Measurements from ENCODE around the gene ZFP91.

The ZFP91 gene

DNA sequence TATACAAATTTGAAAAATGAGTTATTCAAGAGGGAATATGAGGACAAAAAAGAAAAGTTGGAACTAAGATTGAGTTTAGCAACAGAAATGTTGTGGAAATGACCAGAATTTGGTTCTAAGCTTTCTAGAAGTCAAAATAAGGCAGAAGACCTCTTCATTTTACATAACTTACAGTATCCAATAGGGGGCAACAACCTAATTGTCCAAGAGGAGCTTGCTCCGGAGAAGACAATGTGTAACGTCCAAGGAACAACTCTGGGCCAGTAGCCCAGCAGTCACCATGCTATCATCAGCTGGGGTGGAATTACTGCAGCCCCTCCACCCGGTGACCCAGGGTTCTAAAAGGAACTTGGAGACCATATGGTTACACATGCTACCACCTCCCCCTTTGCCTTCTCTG, 57.7 kb downstream of the ZFP91 start:
- DNase-seq, result no peak

DNA sequence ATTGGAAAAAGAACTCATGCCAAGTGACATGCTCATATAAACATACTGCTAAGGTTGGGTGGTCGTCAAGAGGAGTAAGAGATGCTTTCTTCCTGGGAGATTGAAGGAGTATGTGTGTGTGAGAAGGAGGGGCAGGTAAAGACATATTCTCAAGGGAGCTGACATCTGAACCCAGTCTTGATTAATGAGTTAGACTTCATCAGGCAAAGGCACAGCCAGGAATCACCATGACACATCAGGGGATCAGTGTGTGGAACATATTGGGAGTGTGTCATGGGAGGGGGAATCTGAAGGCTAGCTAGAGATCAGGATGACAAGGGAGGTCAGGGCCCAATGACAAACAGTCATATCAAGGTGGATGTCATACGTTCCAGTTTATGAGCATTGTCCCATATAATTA, 58.5 kb downstream of the ZFP91 start:
- no peak for DNase-seq

DNA sequence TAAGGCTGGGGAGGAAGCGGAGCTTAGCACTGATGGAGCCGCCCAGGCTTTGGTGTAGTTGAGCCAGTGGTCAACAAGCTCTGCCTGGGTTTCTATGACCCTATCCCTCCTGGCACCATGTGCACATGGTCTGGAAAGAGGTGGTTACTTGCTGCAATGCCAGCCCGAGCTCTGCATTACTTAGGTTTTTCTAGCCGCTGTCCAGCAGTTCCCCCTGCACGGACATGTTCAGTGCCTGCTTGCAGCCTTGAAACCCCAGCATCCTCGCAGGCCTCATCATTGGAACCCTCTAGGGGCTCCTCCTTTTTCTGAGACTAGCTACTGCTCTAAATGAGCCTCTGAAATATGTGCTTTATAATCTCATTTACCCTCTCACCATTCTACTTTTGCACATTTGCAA, 60.2 kb downstream of the ZFP91 start:
- no peak for DNase-seq

DNA sequence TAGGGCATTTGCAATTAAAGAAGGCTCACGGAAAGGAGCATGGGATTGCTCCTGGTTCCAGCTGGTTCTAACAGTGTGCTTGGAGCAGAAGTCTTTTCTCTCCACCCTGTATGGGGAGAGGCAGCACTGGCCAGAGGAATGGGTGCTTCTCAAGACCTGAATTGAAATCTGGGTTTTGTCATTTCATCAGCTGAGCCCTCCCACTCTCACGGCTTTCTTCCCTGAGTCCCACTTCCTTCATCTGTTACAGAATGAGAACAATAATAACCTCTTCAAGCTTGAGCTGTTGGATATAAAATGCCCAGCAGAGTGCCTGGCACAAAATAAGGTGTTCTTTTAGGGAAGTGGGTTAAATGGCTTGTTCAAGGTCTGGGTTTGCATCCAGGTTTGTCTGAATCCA, 60.8 kb downstream of the ZFP91 start:
- no peak for DNase-seq

DNA sequence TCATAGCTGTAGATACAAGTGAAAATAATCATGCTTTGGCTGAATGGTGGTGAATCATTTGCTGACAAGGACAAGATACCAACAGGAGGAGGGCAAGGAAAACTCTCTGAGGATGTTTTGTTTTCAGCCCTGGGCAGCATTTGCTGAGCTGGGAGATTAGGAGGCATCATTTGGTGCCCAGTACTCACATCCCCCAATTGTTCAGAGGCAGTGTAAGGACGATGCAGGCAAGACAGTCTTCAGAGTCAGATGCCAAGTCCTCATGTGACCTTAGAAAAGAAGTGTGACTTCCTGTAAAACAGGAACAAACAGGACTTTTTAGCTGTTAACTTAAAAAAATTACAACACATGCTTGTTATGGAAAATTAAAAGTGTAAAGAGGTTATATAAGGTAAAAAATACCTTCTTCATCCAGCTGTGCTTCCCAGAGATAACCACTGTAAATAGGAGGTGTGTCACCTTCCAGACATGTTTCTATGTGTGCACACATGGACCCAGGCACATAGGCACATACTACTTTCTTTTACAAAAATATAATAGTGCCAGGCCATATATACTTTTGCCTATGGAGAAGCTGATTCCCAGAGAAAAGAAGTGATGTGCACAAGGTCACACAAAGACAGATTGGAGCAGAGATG, 61.6 kb downstream of the ZFP91 start:
- no peak for DNase-seq

DNA sequence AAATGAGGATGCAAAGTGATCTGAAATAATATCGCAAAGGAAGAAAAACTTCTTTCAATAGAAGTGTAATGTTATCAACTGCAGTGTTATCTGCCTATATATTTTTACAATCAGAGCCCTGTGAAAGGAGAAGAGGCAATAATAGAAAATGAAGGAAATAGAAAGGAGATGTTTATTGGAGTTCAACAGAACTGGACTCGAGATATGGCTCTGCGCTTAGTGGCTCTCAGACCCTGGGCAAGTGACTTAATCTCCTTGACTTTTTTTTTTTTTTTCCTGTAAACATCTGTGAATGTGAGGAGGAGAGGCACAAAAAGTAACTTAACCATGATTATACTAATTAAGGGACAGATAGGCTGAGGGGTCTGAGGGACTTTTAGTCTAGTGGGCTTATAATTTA, 62.5 kb downstream of the ZFP91 start:
- DNase-seq, result no peak

DNA sequence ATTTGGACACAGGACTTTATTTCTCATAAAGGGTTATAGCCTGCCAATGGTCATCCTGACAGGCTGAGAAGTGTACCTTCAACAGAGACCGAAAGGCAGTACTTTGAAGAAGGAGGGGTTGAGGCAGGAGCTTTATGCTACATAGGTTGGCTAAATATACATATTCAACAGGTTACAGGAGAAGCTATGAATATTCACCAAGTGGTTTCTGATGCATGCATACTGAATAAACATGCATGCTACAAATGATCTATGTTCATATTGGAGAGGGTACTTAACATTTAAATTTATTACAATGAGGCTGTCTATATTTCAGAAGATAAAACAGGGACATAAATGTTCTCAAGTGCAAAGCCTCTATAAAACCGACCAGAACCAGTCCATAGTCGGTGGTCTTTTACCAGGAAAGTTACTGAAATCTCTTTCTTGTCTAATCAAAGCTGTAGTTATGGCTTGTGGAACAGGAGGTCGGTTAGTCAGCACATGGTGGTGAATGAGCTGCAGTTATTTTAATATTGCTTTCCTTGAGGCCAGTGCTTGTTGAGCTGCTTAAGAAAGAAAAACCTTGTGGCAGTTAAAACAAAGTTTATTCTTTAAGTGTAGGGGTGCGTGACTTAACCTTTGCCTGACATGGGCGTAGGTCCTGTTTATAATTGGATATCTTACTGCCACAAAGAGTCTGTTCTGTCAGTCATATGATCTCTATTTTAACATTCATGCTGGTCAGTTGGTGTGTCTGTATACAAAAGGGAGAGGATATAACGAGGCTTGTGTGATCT, 63.1 kb downstream of the ZFP91 start:
- no peak for DNase-seq

DNA sequence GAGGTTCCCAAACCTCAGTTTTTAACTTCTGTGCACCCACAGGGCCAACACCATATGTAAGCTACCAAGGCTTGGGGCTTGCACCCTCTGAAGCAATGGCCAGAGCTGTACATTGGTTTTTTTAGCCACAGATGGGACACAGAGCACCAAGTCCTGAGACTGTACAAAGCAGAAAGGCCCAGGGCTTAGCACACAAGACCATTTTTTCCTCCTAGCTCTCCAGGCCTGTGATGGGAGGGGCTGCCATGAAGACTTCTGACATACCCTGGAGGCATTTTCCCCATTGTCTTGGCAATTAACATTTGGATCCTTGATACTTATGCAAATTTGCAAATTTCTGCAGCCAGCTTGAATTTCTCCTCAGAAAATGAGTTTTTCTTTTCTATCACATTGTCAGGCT, 67.0 kb downstream of the ZFP91 start:
- DNase-seq, result no peak

DNA sequence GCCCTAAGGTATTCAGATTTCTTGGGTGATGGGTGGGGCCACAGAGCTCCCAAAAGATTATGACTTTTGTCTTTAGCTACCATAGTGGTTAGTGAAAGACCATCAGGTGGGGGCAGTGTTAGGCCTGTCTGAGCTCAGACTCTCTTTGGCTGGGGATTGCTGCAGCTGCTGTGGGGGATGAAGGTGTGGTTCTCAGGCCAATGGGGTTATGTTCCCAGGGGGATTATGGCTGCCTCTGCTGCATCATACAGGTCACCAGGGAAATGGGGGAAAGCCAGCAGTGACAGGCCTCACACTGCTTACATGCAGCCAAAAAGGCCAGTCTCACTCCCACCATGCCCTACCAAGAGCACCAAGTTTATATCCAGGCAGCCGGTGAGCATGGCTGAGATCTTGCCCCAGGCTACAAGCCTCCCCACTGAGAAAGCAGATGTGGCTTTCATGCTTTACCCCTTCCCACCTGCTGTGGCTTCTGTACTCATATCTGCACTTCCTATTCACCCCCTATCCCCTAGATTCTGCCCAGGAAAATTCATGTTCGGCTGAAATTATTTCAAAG, 68.4 kb downstream of the ZFP91 start:
- no peak for DNase-seq

DNA sequence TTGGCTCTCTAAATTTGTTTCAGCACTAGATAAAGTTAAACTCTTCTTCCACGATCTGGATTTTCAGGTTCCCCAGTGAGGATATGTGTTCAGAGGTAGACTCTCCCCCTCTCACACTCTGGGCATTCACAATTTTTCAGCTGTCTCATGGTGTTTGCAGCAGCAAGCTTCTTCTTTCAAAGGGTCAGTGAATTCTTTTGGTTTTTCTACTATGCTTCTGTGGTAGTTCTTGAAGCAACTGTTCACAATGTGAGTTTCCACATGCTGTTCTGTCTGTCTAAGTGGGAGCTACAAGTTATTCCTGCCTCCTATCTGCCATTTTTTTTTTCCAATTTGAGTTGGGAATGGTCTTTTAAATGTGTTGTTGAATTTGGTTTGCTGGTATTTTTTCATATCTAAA, 69.0 kb downstream of the ZFP91 start:
- DNase-seq, result no peak

DNA sequence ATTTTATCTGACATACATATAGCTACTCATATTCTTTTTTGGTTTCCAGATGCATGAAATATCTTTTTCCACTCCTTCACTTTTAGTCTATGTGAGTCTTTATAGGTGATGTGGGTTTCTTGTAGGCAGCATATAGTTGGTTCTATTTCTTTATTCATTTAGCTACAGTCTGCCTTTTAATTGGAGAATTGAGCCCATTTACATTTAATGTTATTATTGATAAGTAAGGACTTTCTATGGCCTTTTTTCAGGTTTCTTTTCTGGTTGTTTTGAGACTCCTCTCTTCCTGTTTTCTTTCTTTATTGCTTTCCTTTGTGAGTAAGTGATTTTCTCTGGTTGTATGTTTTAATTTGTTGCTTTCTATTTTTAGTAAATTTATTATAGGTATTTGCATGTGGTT, 70.8 kb downstream of the ZFP91 start:
- DNase-seq, result no peak

DNA sequence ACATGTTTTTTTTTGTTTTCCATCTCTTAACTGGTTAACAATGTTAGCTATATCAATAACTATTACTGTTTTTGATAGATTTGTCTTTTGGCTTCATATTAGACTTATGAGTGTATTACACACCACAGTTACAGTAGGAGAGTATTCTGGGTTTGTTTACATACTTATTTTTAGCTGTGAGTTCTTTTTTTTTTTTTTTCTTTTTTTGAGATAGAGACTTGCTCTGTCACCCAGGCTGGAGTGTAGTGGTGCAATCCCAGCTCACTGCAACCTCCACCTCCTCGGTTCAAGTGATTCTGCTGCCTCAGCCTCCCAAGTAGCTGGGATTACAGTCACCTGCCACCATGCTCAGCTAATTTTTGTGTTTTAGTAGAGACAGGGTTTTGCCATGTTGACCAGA, 71.6 kb downstream of the ZFP91 start:
- no peak for DNase-seq

DNA sequence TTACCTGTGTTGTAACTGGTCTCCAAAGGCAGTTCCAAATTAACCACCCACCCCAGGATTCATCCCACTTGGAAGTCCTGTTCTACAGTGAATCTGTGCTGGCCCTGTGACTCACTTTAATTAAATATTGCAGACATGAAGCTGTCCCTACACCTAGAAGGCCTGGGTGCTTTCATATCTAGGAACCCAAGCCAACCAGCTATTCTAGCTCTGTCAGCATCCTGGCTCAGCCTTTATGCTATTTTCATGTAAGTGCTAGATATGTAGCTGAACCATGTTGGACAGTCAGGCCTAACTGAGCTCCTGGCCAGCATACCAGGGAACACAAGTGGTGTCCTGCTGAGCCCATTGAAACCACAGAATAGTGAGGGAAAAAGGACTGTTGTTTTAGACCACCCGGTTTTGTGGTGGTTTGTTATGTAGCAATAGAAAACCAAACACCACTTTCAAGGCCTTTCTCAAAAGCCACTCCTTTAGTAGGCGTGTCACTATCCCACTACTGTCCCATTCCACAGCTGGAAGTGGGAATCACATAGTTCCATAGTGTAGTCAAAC, 73.9 kb downstream of the ZFP91 start:
- no peak for DNase-seq

DNA sequence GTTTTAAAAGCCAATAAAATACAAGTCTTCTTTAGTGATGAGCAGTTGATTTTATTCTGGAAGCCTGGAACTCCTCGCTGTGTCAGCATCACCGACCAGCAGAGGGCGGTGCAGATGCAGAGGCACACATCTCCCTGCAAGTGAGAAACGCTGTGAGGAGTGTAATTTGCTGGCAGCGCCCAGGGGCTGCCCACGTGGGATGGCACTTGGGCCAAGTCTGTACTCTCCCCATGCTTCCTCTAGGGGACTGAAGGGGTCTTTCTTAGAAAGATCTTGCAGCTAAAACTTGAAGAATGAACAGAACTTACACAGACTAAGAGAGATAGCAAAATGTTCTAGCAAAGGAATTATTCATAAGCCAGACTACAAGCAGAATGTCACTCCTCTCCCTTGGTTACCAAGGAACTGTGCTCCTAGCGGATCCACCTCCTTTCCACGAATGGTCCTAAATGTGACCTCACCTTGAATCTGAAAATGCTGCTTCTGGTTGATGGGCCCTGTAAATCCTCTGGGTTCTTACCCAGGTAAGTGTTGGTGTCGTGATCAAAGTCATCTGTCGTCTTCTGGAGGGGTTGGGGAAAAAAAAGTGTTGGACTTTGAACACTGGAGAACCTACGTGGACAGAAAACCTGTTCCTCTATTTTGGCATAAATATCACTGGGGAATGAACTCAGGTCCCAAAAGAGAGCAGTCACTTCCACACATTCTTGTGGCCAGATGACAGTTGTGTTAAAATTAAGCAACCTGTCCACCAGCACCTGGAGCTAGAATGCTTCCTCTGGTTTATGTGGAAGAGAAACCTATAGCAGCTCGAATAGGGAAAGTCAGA, 75.4 kb downstream of the ZFP91 start:
- DNase-seq, result peak; percentile 82

DNA sequence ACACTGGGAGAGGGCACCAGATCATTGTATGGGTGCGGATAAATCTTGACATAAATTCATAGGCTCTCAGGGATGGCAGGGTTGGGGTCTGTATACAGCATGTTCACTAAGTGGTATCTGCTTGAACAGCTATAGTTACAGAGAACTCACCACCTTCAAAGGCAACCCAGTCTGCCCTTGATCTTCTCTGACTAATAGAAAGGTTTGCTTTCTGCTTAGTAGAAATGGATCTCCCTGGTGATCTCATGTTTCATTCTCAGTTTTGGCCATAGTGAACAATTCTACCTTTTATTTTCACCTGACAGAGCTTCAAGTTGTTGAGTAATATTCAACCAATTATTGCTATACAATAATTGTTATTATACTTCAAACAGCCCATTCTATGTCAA, 76.0 kb downstream of the ZFP91 start:
- no peak for DNase-seq

DNA sequence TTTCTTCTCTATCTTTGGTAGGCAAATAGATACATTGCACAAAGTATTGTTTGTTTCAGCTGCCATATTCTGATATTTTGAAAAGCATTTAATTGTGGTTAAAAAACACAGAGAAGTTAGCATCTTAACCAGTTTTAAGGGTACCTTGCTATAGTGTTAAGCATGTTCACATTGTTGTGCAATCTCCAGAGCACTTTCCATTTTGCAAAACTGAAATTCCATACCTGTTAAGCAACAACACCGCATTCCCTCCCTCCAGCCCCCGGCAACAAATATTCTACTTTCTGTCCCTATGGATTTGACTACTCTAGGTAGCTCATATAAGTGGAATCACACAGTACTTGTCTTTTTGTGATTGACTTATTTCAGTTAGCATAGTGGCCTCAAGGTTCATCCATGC, 77.5 kb downstream of the ZFP91 start:
- no peak for DNase-seq

DNA sequence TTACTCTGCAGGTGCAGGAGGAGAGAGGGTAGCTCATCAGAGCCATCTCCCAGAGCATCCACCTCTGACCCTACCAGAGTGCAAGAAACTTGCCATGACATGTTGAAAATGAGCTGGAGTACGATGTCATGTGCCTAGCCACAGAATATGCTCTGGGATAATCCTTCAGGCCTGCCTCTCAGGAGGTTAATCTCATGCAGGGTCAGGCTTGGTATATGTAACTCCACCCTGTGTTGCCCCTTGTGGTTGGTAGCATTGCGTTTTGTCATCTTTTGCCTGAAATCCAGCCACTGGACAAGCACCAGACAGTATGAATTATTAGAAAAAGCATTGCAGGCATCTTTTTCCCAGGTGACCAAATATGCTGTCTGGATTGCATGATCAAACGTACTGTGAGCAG, 79.8 kb downstream of the ZFP91 start:
- DNase-seq, result no peak

DNA sequence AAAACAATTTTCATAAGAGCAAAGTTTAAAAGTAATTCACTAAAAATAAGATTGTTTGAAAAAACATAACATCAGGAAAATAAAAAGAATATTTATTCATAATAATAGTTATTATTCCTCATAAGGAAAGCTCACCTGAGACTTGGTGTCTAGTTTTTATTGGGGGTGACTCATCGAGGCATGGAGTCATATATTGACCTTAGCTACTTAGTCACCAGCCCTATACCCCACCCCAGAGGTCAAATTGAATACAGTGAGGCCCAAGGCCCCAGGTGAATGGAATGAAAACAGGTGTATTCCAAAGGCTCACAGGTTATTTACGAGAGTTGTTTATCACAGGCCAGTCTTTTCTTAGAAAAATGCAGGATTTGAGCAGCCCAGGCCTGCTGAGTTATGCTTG, 80.5 kb downstream of the ZFP91 start:
- DNase-seq, result no peak

DNA sequence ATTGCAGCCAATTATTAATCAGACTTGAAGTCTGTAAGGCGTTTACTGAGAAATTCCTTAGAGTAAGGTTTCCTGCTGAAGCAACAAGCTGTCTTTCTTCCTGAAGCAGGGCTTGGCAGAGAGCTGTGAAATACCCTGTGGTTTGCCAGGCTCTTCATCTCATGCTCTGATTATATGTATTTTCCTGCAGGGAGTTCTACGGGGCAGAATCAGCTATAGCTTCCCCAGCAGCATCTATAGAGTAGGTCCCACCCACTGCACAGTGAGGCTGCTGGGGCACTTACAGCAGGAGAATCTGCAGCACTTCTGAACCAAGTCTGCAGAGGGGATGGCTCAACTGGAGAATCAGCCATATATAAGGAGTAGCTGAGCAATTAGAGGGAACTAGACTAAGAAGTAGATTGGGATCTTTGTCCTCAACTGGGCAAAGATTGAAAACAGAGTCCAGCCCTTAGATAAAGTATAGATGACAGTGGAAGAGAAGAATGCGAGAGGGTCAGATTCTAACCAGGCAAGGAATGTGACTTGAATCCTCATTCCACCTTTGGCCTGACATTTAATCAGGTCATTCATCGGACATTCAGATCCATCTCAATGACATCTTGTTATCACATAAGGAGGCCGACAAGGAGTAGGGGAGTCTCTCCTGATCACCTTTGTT, 81.2 kb downstream of the ZFP91 start:
- DNase-seq, result no peak

Data from right forelimb (tissue), 1 donor.